ENCODE data around the gene VASP.

Gene VASP

DNA sequence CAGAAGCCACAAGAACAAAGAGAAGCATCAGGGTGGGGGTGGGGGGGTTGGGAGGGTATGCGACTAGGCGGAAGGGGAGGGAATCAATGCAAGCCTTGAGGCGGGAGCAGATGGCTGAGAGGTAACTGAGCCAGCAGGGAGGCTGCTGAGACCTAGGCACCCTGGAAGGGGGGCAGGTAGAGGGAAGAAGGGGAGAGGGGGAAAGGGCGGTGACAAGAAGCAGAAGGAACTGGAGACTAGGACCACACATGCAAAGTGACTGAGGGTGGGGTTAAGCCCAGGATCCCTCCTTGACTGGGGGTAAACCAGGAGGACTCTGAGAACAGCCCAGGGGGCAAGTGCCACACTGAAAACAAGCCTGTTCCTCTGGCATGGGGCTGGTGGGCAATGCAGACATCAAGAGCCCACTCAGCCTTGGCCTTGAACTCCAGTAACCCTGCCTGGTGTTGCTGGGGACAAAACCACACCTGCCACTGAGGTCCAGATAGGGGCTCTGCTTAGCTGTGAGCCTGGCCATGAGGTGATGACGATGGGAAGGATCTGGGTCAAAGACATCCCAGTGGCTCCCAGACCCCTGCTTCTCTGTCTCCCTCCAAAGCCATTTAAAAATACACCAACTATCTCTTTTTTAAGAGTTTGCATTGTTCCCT lies 57.0 kb downstream of the VASP start:
- H3K27ac ChIP-seq (ENCODE audit: low read depth, low read length): no peak overlapping the region
- H3K4me3 ChIP-seq (ENCODE audit: low read depth in 1 of 5, low read length in 5 of 5): no peak overlapping the region
- H3K36me3 ChIP-seq (ENCODE audit: control insufficient read depth in 5 of 5, insufficient read depth in 5 of 5, low read length in 5 of 5): no peaks in the 10 kb centered on the region
- no peaks in the 10 kb centered on the region for H3K9me3 ChIP-seq (ENCODE audit: control insufficient read depth in 5 of 5, low read length in 5 of 5)
- H3K4me1 ChIP-seq (ENCODE audit: control insufficient read depth in 5 of 5, insufficient read depth in 5 of 5, low read length in 5 of 5): peaks cover 3 to 18% (median 5%) of the 10 kb centered on the region in 5 donors
- H3K27me3 ChIP-seq (ENCODE audit: control insufficient read depth in 5 of 5, insufficient read depth in 4 of 5, low read length in 5 of 5): no peaks in the 10 kb centered on the region
- no peak overlapping the region for H3K9ac ChIP-seq (ENCODE audit: low read length in 5 of 5)

DNA sequence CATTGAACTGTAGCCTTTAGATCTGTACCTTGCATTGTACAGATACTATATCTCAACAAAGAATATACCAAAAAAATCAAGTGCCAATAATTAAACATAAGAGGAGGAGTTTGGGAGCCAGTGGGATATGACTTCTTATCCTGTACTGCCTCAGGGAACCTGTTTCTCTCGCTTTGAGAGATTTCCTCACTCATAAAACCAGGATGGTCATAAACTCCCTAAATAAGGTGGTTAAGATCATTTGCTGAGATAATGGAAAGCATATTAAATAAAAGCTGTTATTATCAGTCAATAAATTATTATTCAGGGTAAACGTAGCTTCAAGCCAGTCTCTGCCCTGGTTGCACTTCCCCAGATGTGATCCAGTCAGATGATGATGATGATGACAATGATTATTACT lies 60.3 kb downstream of the VASP start:
- Histone ChIP-seq H3K9ac (ENCODE audit: low read length in 5 of 5) (no peak overlapping the region), H3K4me3 (ENCODE audit: low read depth in 1 of 5, low read length in 5 of 5) (no peak overlapping the region), H3K4me1 (ENCODE audit: control insufficient read depth in 5 of 5, insufficient read depth in 5 of 5, low read length in 5 of 5) (peaks cover 3 to 7% (median 4%) of the 10 kb centered on the region in 5 donors), H3K36me3 (ENCODE audit: control insufficient read depth in 5 of 5, insufficient read depth in 5 of 5, low read length in 5 of 5) (no peaks in the 10 kb centered on the region), H3K27ac (ENCODE audit: low read depth, low read length) (no peak overlapping the region), H3K27me3 (ENCODE audit: control insufficient read depth in 5 of 5, insufficient read depth in 4 of 5, low read length in 5 of 5) (no peaks in the 10 kb centered on the region), H3K9me3 (ENCODE audit: control insufficient read depth in 5 of 5, low read length in 5 of 5) (no peaks in the 10 kb centered on the region)

GRCh38 chr19:45568732-45569131 lies 61.5 kb downstream of the VASP start:
- peak overlapping the region in 1 of 5 donors; percentile 35 for H3K9ac ChIP-seq (ENCODE audit: low read length in 5 of 5)
- no peaks in the 10 kb centered on the region for H3K36me3 ChIP-seq (ENCODE audit: control insufficient read depth in 5 of 5, insufficient read depth in 5 of 5, low read length in 5 of 5)
- H3K27me3 ChIP-seq (ENCODE audit: control insufficient read depth in 5 of 5, insufficient read depth in 4 of 5, low read length in 5 of 5): no peaks in the 10 kb centered on the region
- H3K9me3 ChIP-seq (ENCODE audit: control insufficient read depth in 5 of 5, low read length in 5 of 5): no peaks in the 10 kb centered on the region
- H3K27ac ChIP-seq (ENCODE audit: low read depth, low read length): no peak overlapping the region
- H3K4me3 ChIP-seq (ENCODE audit: low read depth in 1 of 5, low read length in 5 of 5): no peak overlapping the region
- H3K4me1 ChIP-seq (ENCODE audit: control insufficient read depth in 5 of 5, insufficient read depth in 5 of 5, low read length in 5 of 5): peaks cover 0 to 3% (median 0%) of the 10 kb centered on the region in 5 donors

- Histone ChIP-seq H3K4me1 (ENCODE audit: control insufficient read depth in 5 of 5, insufficient read depth in 5 of 5, low read length in 5 of 5) (peaks cover 0 to 3% (median 0%) of the 10 kb centered on the region in 5 donors), H3K27ac (ENCODE audit: low read depth, low read length) (no peak overlapping the region), H3K9me3 (ENCODE audit: control insufficient read depth in 5 of 5, low read length in 5 of 5) (no peaks in the 10 kb centered on the region), H3K27me3 (ENCODE audit: control insufficient read depth in 5 of 5, insufficient read depth in 4 of 5, low read length in 5 of 5) (no peaks in the 10 kb centered on the region), H3K4me3 (ENCODE audit: low read depth in 1 of 5, low read length in 5 of 5) (no peak overlapping the region), H3K9ac (ENCODE audit: low read length in 5 of 5) (no peak overlapping the region), H3K36me3 (ENCODE audit: control insufficient read depth in 5 of 5, insufficient read depth in 5 of 5, low read length in 5 of 5) (no peaks in the 10 kb centered on the region)
Measured at GRCh38 chr19:45569619-45570421, 62.5 kb downstream of the VASP start.

DNA sequence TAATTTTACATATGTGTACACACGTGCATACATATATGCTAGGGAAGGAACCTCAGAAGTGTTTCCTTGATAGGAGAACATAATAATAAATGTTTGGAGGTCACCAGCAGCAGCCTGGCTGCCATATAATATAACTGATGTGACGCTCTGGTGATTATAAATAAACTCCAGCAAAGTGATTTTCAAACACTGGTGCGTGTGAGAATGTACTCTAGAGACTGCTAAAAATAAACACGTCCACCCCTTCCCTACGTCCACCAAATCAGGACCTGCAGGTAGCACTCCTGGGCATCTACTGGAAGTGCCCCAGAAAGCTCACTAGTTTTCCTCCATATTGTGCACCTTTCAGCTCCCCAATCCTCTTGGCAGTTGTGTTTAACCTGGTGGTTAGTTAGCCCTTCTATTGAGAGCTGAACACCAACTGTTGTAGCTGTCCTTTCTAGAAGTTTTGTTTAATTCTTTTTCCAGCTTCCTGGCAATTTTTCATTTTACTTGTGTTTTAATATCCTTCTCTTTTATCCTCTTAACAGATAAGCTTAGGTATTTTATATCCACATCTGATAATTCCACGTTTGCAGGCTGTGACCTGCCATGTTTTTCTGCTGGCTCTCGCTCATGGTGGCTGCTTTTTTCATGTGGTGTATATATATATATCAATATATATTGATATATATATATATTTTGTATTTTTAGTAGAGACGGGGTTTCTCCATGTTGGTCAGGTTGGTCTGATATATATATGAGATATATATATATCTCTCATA lies 64.4 kb downstream of the VASP start:
- Histone ChIP-seq H3K9ac (ENCODE audit: low read length in 5 of 5) (no peak overlapping the region), H3K4me1 (ENCODE audit: control insufficient read depth in 5 of 5, insufficient read depth in 5 of 5, low read length in 5 of 5) (peaks cover 0 to 3% (median 0%) of the 10 kb centered on the region in 5 donors), H3K27ac (ENCODE audit: low read depth, low read length) (no peak overlapping the region)

GRCh38 chr19:45574526-45574925 lies 67.2 kb downstream of the VASP start:
- H3K36me3 ChIP-seq (ENCODE audit: control insufficient read depth in 5 of 5, insufficient read depth in 5 of 5, low read length in 5 of 5): no peaks in the 10 kb centered on the region
- no peak overlapping the region for H3K4me3 ChIP-seq (ENCODE audit: low read depth in 1 of 5, low read length in 5 of 5)
- peaks cover 0 to 6% (median 4%) of the 10 kb centered on the region in 5 donors for H3K4me1 ChIP-seq (ENCODE audit: control insufficient read depth in 5 of 5, insufficient read depth in 5 of 5, low read length in 5 of 5)
- H3K27me3 ChIP-seq (ENCODE audit: control insufficient read depth in 5 of 5, insufficient read depth in 4 of 5, low read length in 5 of 5): no peaks in the 10 kb centered on the region
- H3K9me3 ChIP-seq (ENCODE audit: control insufficient read depth in 5 of 5, low read length in 5 of 5): no peaks in the 10 kb centered on the region
- H3K27ac ChIP-seq (ENCODE audit: low read depth, low read length): no peak overlapping the region
- H3K9ac ChIP-seq (ENCODE audit: low read length in 5 of 5): no peak overlapping the region

More for the DNA sequence above, 64.4 kb downstream of the VASP start:
- Histone ChIP-seq H3K9me3 (ENCODE audit: control insufficient read depth in 5 of 5, low read length in 5 of 5) (no peaks in the 10 kb centered on the region), H3K4me3 (ENCODE audit: low read depth in 1 of 5, low read length in 5 of 5) (no peak overlapping the region), H3K36me3 (ENCODE audit: control insufficient read depth in 5 of 5, insufficient read depth in 5 of 5, low read length in 5 of 5) (no peaks in the 10 kb centered on the region), H3K27me3 (ENCODE audit: control insufficient read depth in 5 of 5, insufficient read depth in 4 of 5, low read length in 5 of 5) (no peaks in the 10 kb centered on the region)

GRCh38 chr19:45575216-45575615 lies 67.9 kb downstream of the VASP start:
- Histone ChIP-seq H3K36me3 (ENCODE audit: control insufficient read depth in 5 of 5, insufficient read depth in 5 of 5, low read length in 5 of 5) (no peaks in the 10 kb centered on the region), H3K27ac (ENCODE audit: low read depth, low read length) (no peak overlapping the region), H3K27me3 (ENCODE audit: control insufficient read depth in 5 of 5, insufficient read depth in 4 of 5, low read length in 5 of 5) (no peaks in the 10 kb centered on the region), H3K9me3 (ENCODE audit: control insufficient read depth in 5 of 5, low read length in 5 of 5) (no peaks in the 10 kb centered on the region), H3K4me3 (ENCODE audit: low read depth in 1 of 5, low read length in 5 of 5) (no peak overlapping the region), H3K9ac (ENCODE audit: low read length in 5 of 5) (no peak overlapping the region), H3K4me1 (ENCODE audit: control insufficient read depth in 5 of 5, insufficient read depth in 5 of 5, low read length in 5 of 5) (peaks cover 0 to 5% (median 4%) of the 10 kb centered on the region in 5 donors)

Data from subcutaneous abdominal adipose tissue (tissue), 5 donors.